H9 (cell line): ENCODE data around the gene TUG1. TPM values are rescaled to one million over a fixed set of nuclear protein-coding genes. Genes with fewer than 3 reads are reported as not detected.

ENCODE experiments used
- DNase-seq: peaks from one replicate; pipeline ENCODE4 v3.0.0-alpha.2; 2017
- H2AFZ ChIP-seq: one replicate; pipeline ENCODE4 v1.6.1; 2013; ENCODE audit warnings: mild to moderate bottlenecking, low read length, control low read depth, moderate library complexity
- H2AK5ac ChIP-seq: 2 replicates; pipeline ENCODE4 v1.6.1; 2013; ENCODE audit warnings: low read length, control low read depth, mixed read lengths; ENCODE audit not compliant: insufficient read length
- H2BK120ac ChIP-seq: one replicate; pipeline ENCODE4 v1.6.1; 2013; ENCODE audit warnings: low read depth, mild to moderate bottlenecking, low read length, control low read depth, inconsistent platforms; ENCODE audit not compliant: poor library complexity, severe bottlenecking
- H2BK12ac ChIP-seq: 2 replicates; pipeline ENCODE4 v1.6.1; 2013; ENCODE audit warnings: low read length, control low read depth, mixed read lengths, low read depth; ENCODE audit not compliant: insufficient read length
- H2BK15ac ChIP-seq: 2 replicates; pipeline ENCODE4 v1.6.1; 2013; ENCODE audit warnings: low read depth, low read length, control low read depth
- H2BK20ac ChIP-seq: one replicate; pipeline ENCODE4 v1.6.1; 2013; ENCODE audit warnings: low read depth, mild to moderate bottlenecking, low read length, control low read depth, inconsistent platforms; ENCODE audit not compliant: poor library complexity, severe bottlenecking
- H2BK5ac ChIP-seq: 2 replicates; pipeline ENCODE4 v1.6.1; 2013; ENCODE audit warnings: low read length, control low read depth, mixed read lengths; ENCODE audit not compliant: insufficient read length
- H3K14ac ChIP-seq: 2 replicates; pipeline ENCODE4 v1.6.1; 2013; ENCODE audit warnings: low read length, control low read depth; ENCODE audit not compliant: insufficient read depth
- H3K18ac ChIP-seq: 2 replicates; pipeline ENCODE4 v1.6.1; 2013; ENCODE audit warnings: low read depth, mild to moderate bottlenecking, mixed read lengths, low read length, control low read depth; ENCODE audit not compliant: insufficient read length
- H3K23ac ChIP-seq: 2 replicates; pipeline ENCODE4 v1.6.1; 2013; ENCODE audit warnings: low read length, control low read depth, mixed read lengths, low read depth; ENCODE audit not compliant: insufficient read length
- H3K23me2 ChIP-seq: 2 replicates; pipeline ENCODE4 v1.6.1; 2013; ENCODE audit warnings: low read depth, mild to moderate bottlenecking, mixed read lengths, low read length, control low read depth; ENCODE audit not compliant: insufficient read length, poor library complexity, severe bottlenecking
- H3K27ac ChIP-seq: 2 replicates; pipeline ENCODE4 v1.5.1; 2013; ENCODE audit warnings: low read length, control low read depth, mixed read lengths, low read depth; ENCODE audit not compliant: insufficient read length
- H3K27me3 ChIP-seq: 2 replicates; pipeline ENCODE4 v1.6.1; 2013; ENCODE audit warnings: low read length, control low read depth, inconsistent platforms; ENCODE audit not compliant: insufficient read depth
- H3K4ac ChIP-seq: 2 replicates; pipeline ENCODE4 v1.6.1; 2013; ENCODE audit warnings: low read depth, mild to moderate bottlenecking, control low read depth, inconsistent platforms, low read length, moderate library complexity
- H3K4me1 ChIP-seq: 2 replicates; pipeline ENCODE4 v1.6.1; 2013; ENCODE audit warnings: low read length, control low read depth, inconsistent platforms; ENCODE audit not compliant: insufficient read depth
- H3K4me2 ChIP-seq: 2 replicates; pipeline ENCODE4 v1.6.1; 2013; ENCODE audit warnings: low read length, control low read depth, mixed read lengths; ENCODE audit not compliant: insufficient read length, insufficient read depth
- H3K56ac ChIP-seq: 2 replicates; pipeline ENCODE4 v1.6.1; 2013; ENCODE audit warnings: low read depth, mild to moderate bottlenecking, mixed read lengths, low read length, control low read depth; ENCODE audit not compliant: insufficient read length
- H3K79me1 ChIP-seq: 2 replicates; pipeline ENCODE4 v1.6.1; 2013; ENCODE audit warnings: low read depth, mild to moderate bottlenecking, moderate library complexity, low read length, control low read depth, inconsistent platforms; ENCODE audit not compliant: insufficient read depth, poor library complexity, severe bottlenecking
- H3K79me2 ChIP-seq: 2 replicates; pipeline ENCODE4 v1.6.1; 2013; ENCODE audit warnings: low read length, control low read depth, inconsistent platforms; ENCODE audit not compliant: insufficient read depth
- H3K9ac ChIP-seq: 2 replicates; pipeline ENCODE4 v1.6.1; 2013; ENCODE audit warnings: low read length, control low read depth, mixed read lengths; ENCODE audit not compliant: insufficient read length; ENCODE audit errors: extremely low read depth
- H3K9me3 ChIP-seq: one replicate; pipeline ENCODE4 v1.6.1; 2013; ENCODE audit warnings: low read depth, low read length, inconsistent platforms; ENCODE audit not compliant: control insufficient read depth
- H3T11ph ChIP-seq: one replicate; pipeline ENCODE4 v1.6.1; 2013; ENCODE audit warnings: mild to moderate bottlenecking, low read length, control low read depth, inconsistent platforms
- H4K20me1 ChIP-seq: one replicate; pipeline ENCODE4 v1.6.1; 2013; ENCODE audit not compliant: control insufficient read depth, insufficient read length, insufficient read depth
- H4K5ac ChIP-seq: 2 replicates; pipeline ENCODE4 v1.6.1; 2013; ENCODE audit warnings: low read depth, mild to moderate bottlenecking, mixed read lengths, low read length, control low read depth; ENCODE audit not compliant: insufficient read length
- H4K8ac ChIP-seq: replicated peaks from 2 replicates; pipeline ENCODE4 v1.6.1; 2013; ENCODE audit warnings: low read length, control low read depth, mixed read lengths, low read depth; ENCODE audit not compliant: insufficient read length
- H4K91ac ChIP-seq: 2 replicates; pipeline ENCODE4 v1.6.1; 2013; ENCODE audit warnings: low read depth, mild to moderate bottlenecking, moderate library complexity, mixed read lengths, low read length, control low read depth; ENCODE audit not compliant: insufficient read length
- H3K27ac Mint-ChIP-seq, 3 experiments: 2 replicates in 2 of 3; 3 replicates in 1 of 3; pipeline ENCODE4 v1.8.0; 2020 to 2021; ENCODE audit warnings: mixed read lengths in 3 of 3, mild to moderate bottlenecking in 1 of 3, moderate library complexity in 1 of 3
- H3K27me3 Mint-ChIP-seq: 2 replicates; pipeline ENCODE4 v1.8.0; 2021; ENCODE audit warnings: low read depth, mild to moderate bottlenecking, moderate library complexity, mixed read lengths
- H3K36me3 Mint-ChIP-seq, 3 experiments: 2 replicates in 2 of 3; 3 replicates in 1 of 3; pipeline ENCODE4 v1.8.0; 2020 to 2021; ENCODE audit warnings: low read depth in 3 of 3, mixed read lengths in 3 of 3; ENCODE audit not compliant: insufficient read depth in 1 of 3
- H3K4me1 Mint-ChIP-seq, 2 experiments: 2 replicates each; pipeline ENCODE4 v1.8.0; 2020; ENCODE audit warnings: mixed read lengths in 2 of 2
- H3K4me3 Mint-ChIP-seq, 2 experiments: 2 replicates in 1 of 2; 3 replicates in 1 of 2; pipeline ENCODE4 v1.8.0; 2020 to 2021; ENCODE audit warnings: mild to moderate bottlenecking in 2 of 2, mixed read lengths in 2 of 2, moderate library complexity in 1 of 2
- H3K9me3 Mint-ChIP-seq, 2 experiments: 2 replicates in 1 of 2; 3 replicates in 1 of 2; pipeline ENCODE4 v1.8.0; 2020; ENCODE audit warnings: mild to moderate bottlenecking in 2 of 2, mixed read lengths in 2 of 2, moderate library complexity in 1 of 2
- CTCF ChIP-seq: fragments of 200-600 bp; sonication (generic); conservative IDR thresholded peaks from 3 replicates; pipeline ENCODE4 v1.8.0; 2021; ENCODE audit warnings: antibody characterized with exemption, mild to moderate bottlenecking
- WGBS: extraction: QIAGEN DNeasy Blood & Tissue Kit; methylation state at CpG from one replicate; pipeline ENCODE4 v1.1.7; 2013; ENCODE audit warnings: missing lambda C conversion rate, low lambda C conversion rate, mixed read lengths; ENCODE audit not compliant: insufficient read length; ENCODE audit errors: extremely low coverage; 5-methylcytosine and 5-hydroxymethylcytosine counted together
- total RNA-seq: library from RNA; stranded (reverse); gene quantifications from 2 replicates; pipeline ENCODE4 v1.2.1, GENCODE V29; 2021

Gene TUG1
- total RNA-seq, 1 experiment from 2014 or later, result 99.6 TPM

GRCh38 chr22:30940685-30941362, 28.2 kb upstream of the TUG1 start:
- H3K27ac ChIP-seq, result no peak overlapping the region
- H4K91ac ChIP-seq, result no peak overlapping the region
- no peak overlapping the region for H2BK15ac ChIP-seq
- H2BK12ac ChIP-seq, result no peak overlapping the region
- no peaks in the 10 kb centered on the region for H3K9me3 ChIP-seq
- no peaks in the 10 kb centered on the region for H4K20me1 ChIP-seq
- no peaks in the 10 kb centered on the region for H3K4me1 ChIP-seq
- no peaks in the 10 kb centered on the region for H3K27me3 ChIP-seq
- no peak overlapping the region for H3T11ph ChIP-seq
- no peak overlapping the region for H3K14ac ChIP-seq
- no peaks in the 10 kb centered on the region for H3K79me1 ChIP-seq
- H2BK5ac ChIP-seq, result no peak overlapping the region
- H3K9ac ChIP-seq, result no peak overlapping the region
- no peak overlapping the region for H3K18ac ChIP-seq
- H2AK5ac ChIP-seq, result no peak overlapping the region
- no peak overlapping the region for H4K5ac ChIP-seq
- no peak overlapping the region for H3K23ac ChIP-seq
- DNase-seq, result no peak
- H2AFZ ChIP-seq, result no peak overlapping the region
- no peak overlapping the region for H4K8ac ChIP-seq
- no peak overlapping the region for H3K56ac ChIP-seq
- Mint-ChIP-seq H3K36me3 (peaks cover 68 to 94% (median 86%) of the 10 kb centered on the region in 3 experiments), H3K27ac (no peak overlapping the region; a peak in 1 of 7 replicates), H3K27me3 (no peaks in the 10 kb centered on the region), H3K4me3 (no peak overlapping the region), H3K4me1 (no peaks in the 10 kb centered on the region), H3K9me3 (no peaks in the 10 kb centered on the region)
- H2BK20ac ChIP-seq, result no peak overlapping the region
- H2BK120ac ChIP-seq, result no peak overlapping the region
- no CpG with 5 or more reads among the region's 7 CpGs for WGBS
- no peak for TF ChIP-seq CTCF
- H3K23me2 ChIP-seq, result no peaks in the 10 kb centered on the region
- H3K4ac ChIP-seq, result no peak overlapping the region
- no peak overlapping the region for H3K4me2 ChIP-seq
- no peaks in the 10 kb centered on the region for H3K79me2 ChIP-seq
